IMR-90 (cell line): Measurements from ENCODE around the gene PFKP. TPM values are rescaled to one million over a fixed set of nuclear protein-coding genes. Genes with fewer than 3 reads are reported as not detected.
A peak's percentile ranks its signal among the peaks of the same experiment; 100 is the strongest.

Source experiments
- ATAC-seq: fragments of 200-7000 bp; cut with Tn5 transposase; 2 replicates; pipeline ENCODE4 v1.9.1; 2020; ENCODE audit warnings: low read depth, mild to moderate bottlenecking, moderate library complexity
- BruUV-seq: library from RNA; stranded (reverse); fragments of 400-500 nt; replicated peaks from 2 replicates; lab custom pipeline; 2021; lab: Mats Ljungman, UMichigan
- CTCF ChIA-PET: fragments of 300-600 bp; formaldehyde crosslinking; extraction: SDS; loops from one replicate; lab custom pipeline; 2021; ENCODE audit warnings: antibody characterized with exemption; lab: Yijun Ruan, JAX
- POLR2A ChIA-PET: fragments of 300-600 bp; sonication (Branson Sonifier 250); formaldehyde crosslinking; loops from one replicate; lab custom pipeline; 2022; ENCODE audit warnings: antibody characterized with exemption; ENCODE audit not compliant: unreplicated experiment; lab: Charles Lee
- DNase-seq: peaks from one replicate; pipeline ENCODE4 v3.0.0; 2013
- H2AFZ ChIP-seq: replicated peaks from 2 replicates; pipeline ENCODE3; 2013; ENCODE audit warnings: low read length, mild to moderate bottlenecking; ENCODE audit not compliant: poor library complexity
- H2AK5ac ChIP-seq: 2 replicates; pipeline ENCODE4 v1.6.1; 2013; ENCODE audit warnings: low read depth, low read length, inconsistent platforms
- H2AK9ac ChIP-seq: replicated peaks from 2 replicates; pipeline ENCODE3; 2013; ENCODE audit warnings: mild to moderate bottlenecking, low read depth, low read length, moderate library complexity; ENCODE audit not compliant: poor library complexity
- H2BK120ac ChIP-seq: 2 replicates; pipeline ENCODE4 v1.6.1; 2013; ENCODE audit warnings: low read depth, low read length, inconsistent platforms
- H2BK15ac ChIP-seq: 3 replicates; pipeline ENCODE4 v1.6.1; 2013; ENCODE audit warnings: low read depth, low read length, inconsistent platforms
- H2BK20ac ChIP-seq: 2 replicates; pipeline ENCODE4 v1.6.1; 2013; ENCODE audit warnings: low read depth, mild to moderate bottlenecking, inconsistent platforms, low read length, moderate library complexity
- H2BK5ac ChIP-seq: 2 replicates; pipeline ENCODE4 v1.6.1; 2013; ENCODE audit warnings: mild to moderate bottlenecking, low read depth, low read length, inconsistent platforms; ENCODE audit not compliant: poor library complexity, severe bottlenecking
- H3K14ac ChIP-seq: replicated peaks from 2 replicates; pipeline ENCODE4 v1.6.1; 2013; ENCODE audit warnings: low read depth, low read length, inconsistent platforms
- H3K18ac ChIP-seq: 2 replicates; pipeline ENCODE4 v1.6.1; 2013; ENCODE audit warnings: low read depth, low read length, control low read depth
- H3K23ac ChIP-seq: 2 replicates; pipeline ENCODE4 v1.6.1; 2013; ENCODE audit warnings: low read depth, low read length, inconsistent platforms
- H3K27ac ChIP-seq: 2 replicates; pipeline ENCODE4 v1.5.1; 2013; ENCODE audit warnings: mild to moderate bottlenecking, control low read depth, low read length; ENCODE audit not compliant: insufficient read depth
- H3K27me3 ChIP-seq: 2 replicates; pipeline ENCODE4 v1.6.1; 2013; ENCODE audit warnings: low read length; ENCODE audit not compliant: control insufficient read depth, insufficient read depth
- H3K36me3 ChIP-seq: 2 replicates; pipeline ENCODE4 v1.6.1; 2013; ENCODE audit warnings: low read length, mixed read lengths; ENCODE audit not compliant: control insufficient read depth, insufficient read depth
- H3K4ac ChIP-seq: 2 replicates; pipeline ENCODE4 v1.6.1; 2013; ENCODE audit warnings: low read depth, low read length, inconsistent platforms
- H3K4me1 ChIP-seq: 2 replicates; pipeline ENCODE4 v1.6.1; 2013; ENCODE audit warnings: low read length, mixed read lengths; ENCODE audit not compliant: control insufficient read depth, insufficient read depth
- H3K4me2 ChIP-seq: 2 replicates; pipeline ENCODE4 v1.6.1; 2013; ENCODE audit warnings: low read depth, mild to moderate bottlenecking, control low read depth, low read length, moderate library complexity
- H3K4me3 ChIP-seq: 2 replicates; pipeline ENCODE4 v1.5.1; 2013; ENCODE audit warnings: low read depth, mild to moderate bottlenecking, control low read depth, low read length, moderate library complexity; ENCODE audit not compliant: insufficient read depth
- H3K56ac ChIP-seq: 2 replicates; pipeline ENCODE4 v1.6.1; 2013; ENCODE audit warnings: low read length, inconsistent platforms; ENCODE audit not compliant: insufficient read depth; ENCODE audit errors: extremely low read depth
- H3K79me1 ChIP-seq, 2 experiments: 2 replicates each; pipeline ENCODE4 v1.6.1; 2013; ENCODE audit warnings: low read length in 2 of 2, inconsistent platforms in 1 of 2, low read depth in 1 of 2
- H3K9ac ChIP-seq: 2 replicates; pipeline ENCODE4 v1.6.1; 2013; ENCODE audit warnings: low read depth, low read length, control low read depth
- H3K9me1 ChIP-seq: 2 replicates; pipeline ENCODE4 v1.6.1; 2013; ENCODE audit warnings: low read length, inconsistent platforms; ENCODE audit not compliant: insufficient read depth
- H3K9me3 ChIP-seq: 2 replicates; pipeline ENCODE4 v1.6.1; 2013; ENCODE audit warnings: low read length; ENCODE audit not compliant: control insufficient read depth, insufficient read depth
- H4K20me1 ChIP-seq: 2 replicates; pipeline ENCODE4 v1.6.1; 2013; ENCODE audit warnings: low read length, inconsistent platforms; ENCODE audit not compliant: insufficient read depth
- H4K5ac ChIP-seq: 2 replicates; pipeline ENCODE4 v1.6.1; 2013; ENCODE audit warnings: mild to moderate bottlenecking, low read depth, low read length, control low read depth
- H4K8ac ChIP-seq, 2 experiments: 2 replicates each; pipeline ENCODE4 v1.6.1; 2013; ENCODE audit warnings: low read depth in 2 of 2, low read length in 2 of 2, control low read depth in 1 of 2, inconsistent platforms in 1 of 2
- H4K91ac ChIP-seq: 2 replicates; pipeline ENCODE4 v1.6.1; 2013; ENCODE audit warnings: low read depth, low read length, inconsistent platforms; ENCODE audit not compliant: insufficient read depth
- CEBPB ChIP-seq: IDR thresholded peaks from 2 replicates; pipeline ENCODE4 v1.6.1; 2012; ENCODE audit warnings: low read depth, low read length, improper control_type of control experiment
- CHD1 ChIP-seq: IDR thresholded peaks from 2 replicates; pipeline ENCODE4 v1.6.1; 2012; ENCODE audit warnings: low read depth, low read length, improper control_type of control experiment
- CTCF ChIP-seq: conservative IDR thresholded peaks from 2 replicates; pipeline ENCODE4 v1.5.1; 2012; ENCODE audit warnings: mild to moderate bottlenecking, low read depth, low read length, improper control_type of control experiment
- FOS ChIP-seq: fragments of 150-350 bp; IDR thresholded peaks from 2 replicates; pipeline ENCODE4 v1.6.1; 2016; ENCODE audit warnings: low read depth, low read length
- MAFK ChIP-seq: IDR thresholded peaks from 2 replicates; pipeline ENCODE4 v1.6.1; 2012; ENCODE audit warnings: low read depth, low read length, improper control_type of control experiment
- MAZ ChIP-seq: IDR thresholded peaks from 2 replicates; pipeline ENCODE4 v1.6.1; 2012; ENCODE audit warnings: low read depth, mild to moderate bottlenecking, low read length, improper control_type of control experiment, moderate library complexity, borderline replicate concordance
- MXI1 ChIP-seq: IDR thresholded peaks from 2 replicates; pipeline ENCODE4 v1.6.1; 2012; ENCODE audit warnings: low read depth, mild to moderate bottlenecking, low read length, moderate library complexity, borderline replicate concordance
- NFE2L2 ChIP-seq: fragments of 150-350 bp; IDR thresholded peaks from 2 replicates; pipeline ENCODE4 v1.6.1; 2016; ENCODE audit warnings: low read depth, mild to moderate bottlenecking, low read length
- POLR2A ChIP-seq: IDR thresholded peaks from 2 replicates; pipeline ENCODE4 v1.6.1; 2012; ENCODE audit warnings: mild to moderate bottlenecking, low read depth, low read length
- RAD21 ChIP-seq: IDR thresholded peaks from 2 replicates; pipeline ENCODE4 v1.6.1; 2012; ENCODE audit warnings: low read length, improper control_type of control experiment
- RCOR1 ChIP-seq: IDR thresholded peaks from 2 replicates; pipeline ENCODE4 v1.6.1; 2012; ENCODE audit warnings: mild to moderate bottlenecking, low read length, improper control_type of control experiment; ENCODE audit not compliant: insufficient replicate concordance
- RFX5 ChIP-seq: IDR thresholded peaks from 2 replicates; pipeline ENCODE4 v1.8.0; 2012; ENCODE audit warnings: low read depth, mild to moderate bottlenecking, low read length, moderate library complexity
- SMC3 ChIP-seq: fragments of 150-350 bp; IDR thresholded peaks from 2 replicates; pipeline ENCODE4 v1.6.1; 2016; ENCODE audit warnings: low read depth, mild to moderate bottlenecking, antibody characterized with exemption, low read length, moderate library complexity
- WGBS, 2 experiments: methylation state at CpG; one replicate each; pipeline versions ENCODE4 v1.1.5 to v1.1.7; 2013; ENCODE audit warnings: missing lambda C conversion rate in 2 of 2; ENCODE audit not compliant: insufficient read length in 1 of 2; ENCODE audit errors: extremely low coverage in 2 of 2; 5-methylcytosine and 5-hydroxymethylcytosine counted together
- dilution Hi-C: fragments of 300-500 bp; cut with HindIII; formaldehyde crosslinking; loops from one replicate; pipeline ENCODE4 v1.14.3; 2018; ENCODE audit warnings: low sequenced_read_pairs; ENCODE audit not compliant: unreplicated experiment
- in situ Hi-C: fragments of 300-500 bp; cut with MboI; formaldehyde crosslinking; loops from 3 replicates; pipeline ENCODE4 v1.14.3; 2019; ENCODE audit warnings: low sequenced_read_pairs, inconsistent platforms, mixed read lengths
- intact Hi-C: fragments of 100-400 bp; cut with micrococcal nuclease; formaldehyde crosslinking; loops from 2 replicates; pipeline ENCODE4 v1.10.0; 2022
- polyA plus RNA-seq, 3 experiments: library from polyadenylated mRNA; depleted of rRNA; stranded (reverse); fragments of >200 nt; gene quantifications; 2 replicates each; pipeline ENCODE4 v1.2.3, GENCODE V29; 2012; ENCODE audit warnings: low replicate concordance in 1 of 3
- total RNA-seq: library from RNA; depleted of rRNA; stranded (reverse); fragments of >200 nt; gene quantifications from 2 replicates; pipeline ENCODE4 v1.2.3, GENCODE V29; 2012
- TF ChIP-seq, protein P1 (sequence below): fragments of 150-350 bp; IDR thresholded peaks from 2 replicates; pipeline ENCODE4 v1.6.1; 2016; ENCODE audit warnings: low read depth, mild to moderate bottlenecking, low read length, moderate library complexity, borderline replicate concordance

The PFKP gene
- total and polyA plus RNA-seq, 2 of the 4 experiments (the other 2 are of a cell fraction): 223 to 294 TPM

DNA sequence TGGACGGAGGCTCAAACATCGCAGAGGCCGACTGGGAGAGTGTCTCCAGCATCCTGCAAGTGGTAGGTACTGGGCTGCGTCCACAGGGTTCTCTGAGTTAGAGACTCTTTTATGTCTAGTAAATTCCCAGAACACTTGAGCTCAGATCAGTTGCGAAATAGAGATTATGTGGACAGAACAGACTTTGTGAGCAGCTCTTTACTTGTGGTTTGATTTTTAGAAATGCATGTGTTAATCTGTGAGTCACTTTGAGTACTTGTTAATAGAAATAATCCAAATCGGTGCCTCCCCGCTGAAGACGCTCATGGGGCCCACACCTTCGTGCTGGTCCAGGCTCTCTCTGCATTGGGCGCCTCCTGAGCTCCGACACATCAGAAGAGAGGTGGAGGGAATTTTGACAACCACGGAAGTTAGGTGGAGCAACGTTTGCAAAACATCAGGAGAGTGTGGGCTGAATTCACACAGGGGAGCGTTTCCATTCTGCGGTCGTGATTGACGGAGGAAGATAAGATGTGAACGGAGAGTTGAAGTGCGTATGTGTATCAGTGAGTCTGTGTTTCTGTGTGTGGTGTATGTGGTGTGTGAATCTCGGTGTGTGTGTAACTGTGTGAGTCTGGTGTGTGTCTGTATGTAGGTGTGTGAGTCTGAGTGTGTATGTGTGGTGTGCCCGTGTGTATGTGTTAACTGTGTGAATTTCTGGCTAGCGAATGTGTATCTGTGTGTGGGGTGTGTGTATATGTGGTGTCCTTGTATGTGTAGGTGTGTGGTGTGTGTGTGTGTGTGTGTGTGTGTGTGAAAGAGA, 32.1 kb downstream of the PFKP start:
- H2BK120ac ChIP-seq: peak overlapping the region; percentile 71
- peak overlapping the region; percentile 41 for H4K5ac ChIP-seq
- no peak overlapping the region for H3K56ac ChIP-seq
- DNase-seq (peak; percentile 85), ATAC-seq (peak; percentile 8; the same call in 1 of the 2 replicates)
- peak overlapping the region; percentile 8; the same call in 1 of the 2 replicates for H3K9ac ChIP-seq
- peaks cover 31% of the 10 kb centered on the region for H3K9me1 ChIP-seq
- H3K14ac ChIP-seq: peak overlapping the region; percentile 81; the same call in 1 of the 2 replicates
- H3K79me1 ChIP-seq: peaks cover 36 to 75% of the 10 kb centered on the region in 2 experiments
- intact Hi-C loops (no loop called here), in situ Hi-C loops (no loop called here), dilution Hi-C loops (no loop called here)
- ChIA-PET CTCF (no interaction called here), POLR2A (no interaction called here)
- H4K8ac ChIP-seq: peak overlapping the region; percentile 78 to 85
- peak overlapping the region; percentile 57 for H2BK5ac ChIP-seq
- H2AK5ac ChIP-seq: peak overlapping the region; percentile 96
- H3K27ac ChIP-seq: peak overlapping the region; percentile 74
- peaks cover 50% of the 10 kb centered on the region for H3K36me3 ChIP-seq
- H3K18ac ChIP-seq: peak overlapping the region; percentile 76
- no peak overlapping the region for H2AFZ ChIP-seq
- peaks cover 29% of the 10 kb centered on the region for H4K20me1 ChIP-seq
- H3K4me3 ChIP-seq: no peak overlapping the region
- peak overlapping the region; percentile 72 for H3K23ac ChIP-seq
- H4K91ac ChIP-seq: peak overlapping the region; percentile 49
- peak overlapping the region; percentile 16; the same call in 1 of the 2 replicates for H2BK20ac ChIP-seq
- H3K4me1 ChIP-seq: peaks cover 31% of the 10 kb centered on the region
- 88 to 100% methylated on average over 2 to 14 of the region's 22 CpGs for WGBS, 2 experiments
- H2BK15ac ChIP-seq: peak overlapping the region; percentile 71
- no TSS peak for BruUV-seq
- H3K9me3 ChIP-seq: no peaks in the 10 kb centered on the region
- H3K27me3 ChIP-seq: no peaks in the 10 kb centered on the region
- H3K4ac ChIP-seq: peak overlapping the region; percentile 67
- peak overlapping the region; percentile 28; the same call in 1 of the 2 replicates for H3K4me2 ChIP-seq
- H2AK9ac ChIP-seq: peak overlapping the region; percentile 38
- TF ChIP-seq SMC3: no peak
- TF ChIP-seq RCOR1: no peak
- TF ChIP-seq POLR2A: peak; percentile 25; the same call in 1 of the 2 replicates
- no peak for TF ChIP-seq MAFK
- TF ChIP-seq RFX5: no peak
- no peak for TF ChIP-seq CTCF
- TF ChIP-seq CHD1: no peak
- TF ChIP-seq FOS: peak; percentile 46; the same call in 1 of the 2 replicates
- TF ChIP-seq NFE2L2: no peak
- TF ChIP-seq CEBPB: peak; percentile 97
- TF ChIP-seq, protein P1, sequence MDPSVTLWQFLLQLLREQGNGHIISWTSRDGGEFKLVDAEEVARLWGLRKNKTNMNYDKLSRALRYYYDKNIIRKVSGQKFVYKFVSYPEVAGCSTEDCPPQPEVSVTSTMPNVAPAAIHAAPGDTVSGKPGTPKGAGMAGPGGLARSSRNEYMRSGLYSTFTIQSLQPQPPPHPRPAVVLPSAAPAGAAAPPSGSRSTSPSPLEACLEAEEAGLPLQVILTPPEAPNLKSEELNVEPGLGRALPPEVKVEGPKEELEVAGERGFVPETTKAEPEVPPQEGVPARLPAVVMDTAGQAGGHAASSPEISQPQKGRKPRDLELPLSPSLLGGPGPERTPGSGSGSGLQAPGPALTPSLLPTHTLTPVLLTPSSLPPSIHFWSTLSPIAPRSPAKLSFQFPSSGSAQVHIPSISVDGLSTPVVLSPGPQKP: no peak
- TF ChIP-seq MXI1: no peak
- no peak for TF ChIP-seq MAZ
- no peak for TF ChIP-seq RAD21
